ENCODE measurements around the gene CCDC200.
"Not testable (repeated sequence)": the region's sequence is repeated elsewhere in the genome, so short reads cannot be mapped to it uniquely, and the experiment has no call there.

The CCDC200 gene

DNA sequence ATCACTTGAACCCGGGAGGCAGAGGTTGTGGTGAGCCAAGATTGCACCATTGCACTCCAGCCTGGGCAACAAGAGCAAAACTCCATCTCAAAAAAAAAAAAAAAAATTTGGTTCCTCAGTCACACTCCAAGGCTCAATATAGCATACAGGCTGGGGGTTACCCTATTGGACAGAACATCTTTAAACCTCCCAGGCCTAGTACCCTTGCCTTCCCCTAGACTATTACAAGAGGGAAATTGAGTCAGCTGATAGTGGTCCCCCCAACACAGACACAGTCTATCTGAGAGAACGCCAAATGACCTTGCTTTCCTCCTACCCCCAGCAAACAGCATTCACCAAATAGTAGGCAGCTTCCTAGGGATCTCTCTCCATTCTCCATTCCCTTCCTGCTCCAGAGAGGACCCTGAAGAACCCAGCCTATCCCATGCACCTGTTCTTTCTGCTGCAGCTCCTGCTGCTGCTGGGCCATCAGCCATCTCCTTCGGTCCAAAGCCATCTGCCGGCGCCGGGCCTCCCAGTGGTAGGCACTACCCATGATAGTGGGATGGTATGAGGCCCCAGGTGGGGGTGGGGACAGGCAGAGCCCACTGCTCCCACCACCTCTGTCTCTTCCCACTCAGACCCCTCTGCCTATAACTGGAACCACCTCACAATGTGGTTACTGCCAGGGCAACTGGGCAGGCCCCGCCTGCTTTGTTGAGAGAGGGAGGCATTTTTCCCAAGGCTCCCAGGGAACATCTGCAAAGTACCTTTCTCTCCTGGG lies at the start of gene CCDC200:
CCDC200 (minus strand) TSS at position 604 of the 763 bp plus-strand sequence; CDS start at position 535, 69 bp downstream.
- not testable (repeated sequence) for H3K4me3 ChIP-seq (ENCODE audit: low read depth, low read length)

DNA sequence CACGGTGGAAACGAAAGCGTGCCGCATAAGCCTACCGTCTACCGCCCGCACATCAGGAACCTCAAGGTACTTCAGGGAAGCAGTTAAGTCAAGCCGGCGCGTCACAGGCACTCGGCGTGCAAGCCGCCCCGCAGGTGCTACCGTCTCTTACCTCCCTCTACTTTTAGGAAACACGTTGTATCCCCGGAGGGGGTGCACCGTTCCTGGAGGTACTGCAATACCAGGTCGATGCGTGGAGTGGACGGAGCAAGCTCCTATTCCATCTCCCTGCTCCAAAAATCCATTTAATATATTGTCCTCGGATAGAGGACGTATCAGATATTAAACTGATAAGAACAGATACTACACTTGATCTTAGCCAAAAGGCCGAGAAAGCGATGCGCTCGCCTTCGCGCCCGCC lies 44.5 kb upstream of the CCDC200 start:
- H3K4me3 ChIP-seq (ENCODE audit: low read depth, low read length), result not testable (repeated sequence)

DNA sequence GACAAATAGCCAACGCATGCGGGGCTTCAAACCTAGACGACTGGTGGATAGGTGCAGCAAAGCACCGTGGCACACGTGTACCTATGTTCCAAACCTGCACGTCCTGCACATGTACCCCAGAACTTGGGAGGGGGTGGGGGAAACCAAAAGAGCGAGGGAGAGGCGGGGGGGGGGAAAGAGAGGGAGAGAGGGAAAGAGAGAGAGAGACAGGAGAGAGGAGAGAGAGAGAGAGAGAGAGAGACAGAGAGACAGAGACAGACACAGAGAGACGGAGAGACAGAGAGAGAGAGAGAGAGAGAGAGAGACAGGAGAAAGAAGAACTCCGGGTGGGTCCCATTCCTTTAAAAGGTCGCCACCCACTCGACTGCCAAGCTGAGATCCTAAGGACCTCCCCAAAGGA lies 44.1 kb upstream of the CCDC200 start:
- not testable (repeated sequence) for H3K4me3 ChIP-seq (ENCODE audit: low read depth, low read length)

DNA sequence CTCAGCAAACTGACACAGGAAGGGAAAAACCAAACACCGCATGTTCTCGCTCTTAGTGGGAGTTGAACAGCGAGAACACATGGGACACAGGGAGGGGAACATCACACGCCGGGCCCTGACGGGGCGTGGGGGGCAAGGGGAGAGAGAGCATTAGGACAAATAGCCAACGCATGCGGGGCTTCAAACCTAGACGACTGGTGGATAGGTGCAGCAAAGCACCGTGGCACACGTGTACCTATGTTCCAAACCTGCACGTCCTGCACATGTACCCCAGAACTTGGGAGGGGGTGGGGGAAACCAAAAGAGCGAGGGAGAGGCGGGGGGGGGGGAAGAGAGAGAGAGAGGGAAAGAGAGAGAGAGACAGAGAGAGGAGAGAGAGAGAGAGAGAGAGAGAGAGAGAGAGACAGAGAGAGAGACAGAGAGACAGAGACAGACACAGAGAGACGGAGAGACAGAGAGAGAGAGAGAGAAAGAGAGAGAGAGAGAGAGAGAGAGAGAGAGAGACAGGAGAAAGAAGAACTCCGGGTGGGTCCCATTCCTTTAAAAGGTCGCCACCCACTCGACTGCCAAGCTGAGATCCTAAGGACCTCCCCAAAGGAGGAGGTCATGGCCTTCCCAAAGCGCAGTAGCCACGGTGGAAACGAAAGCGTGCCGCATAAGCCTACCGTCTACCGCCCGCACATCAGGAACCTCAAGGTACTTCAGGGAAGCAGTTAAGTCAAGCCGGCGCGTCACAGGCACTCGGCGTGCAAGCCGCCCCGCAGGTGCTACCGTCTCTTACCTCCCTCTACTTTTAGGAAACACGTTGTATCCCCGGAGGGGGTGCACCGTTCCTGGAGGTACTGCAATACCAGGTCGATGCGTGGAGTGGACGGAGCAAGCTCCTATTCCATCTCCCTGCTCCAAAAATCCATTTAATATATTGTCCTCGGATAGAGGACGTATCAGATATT lies 42.4 kb upstream of the CCDC200 start:
- H3K4me3 ChIP-seq (ENCODE audit: low read depth, low read length), result not testable (repeated sequence)

GRCh38 chr17:43246456-43246855 lies 18.0 kb upstream of the CCDC200 start:
- not testable (repeated sequence) for H3K4me3 ChIP-seq (ENCODE audit: low read depth, low read length)

GRCh38 chr17:43240596-43241352 lies 12.4 kb upstream of the CCDC200 start:
- not testable (repeated sequence) for H3K4me3 ChIP-seq (ENCODE audit: low read depth, low read length)

GRCh38 chr17:43239597-43239996 lies 11.2 kb upstream of the CCDC200 start:
- not testable (repeated sequence) for H3K4me3 ChIP-seq (ENCODE audit: low read depth, low read length)

GRCh38 chr17:43233877-43234276 lies 5.5 kb upstream of the CCDC200 start, which contains the start of gene RNU2-1:
RNU2-1 (minus strand) TSS chr17:43233977.
- H3K4me3 ChIP-seq (ENCODE audit: low read depth, low read length), result not testable (repeated sequence)

DNA sequence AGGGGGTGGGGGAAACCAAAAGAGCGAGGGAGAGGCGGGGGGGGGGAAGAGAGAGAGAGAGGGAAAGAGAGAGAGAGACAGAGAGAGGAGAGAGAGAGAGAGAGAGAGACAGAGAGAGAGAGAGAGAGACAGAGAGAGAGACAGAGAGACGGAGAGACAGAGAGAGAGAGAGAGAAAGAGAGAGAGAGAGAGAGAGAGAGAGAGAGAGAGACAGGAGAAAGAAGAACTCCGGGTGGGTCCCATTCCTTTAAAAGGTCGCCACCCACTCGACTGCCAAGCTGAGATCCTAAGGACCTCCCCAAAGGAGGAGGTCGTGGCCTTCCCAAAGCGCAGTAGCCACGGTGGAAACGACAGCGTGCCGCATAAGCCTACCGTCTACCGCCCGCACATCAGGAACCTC lies 4.8 kb upstream of the CCDC200 start:
- H3K4me3 ChIP-seq (ENCODE audit: low read depth, low read length), result not testable (repeated sequence)

- H3K4me3 ChIP-seq (ENCODE audit: low read depth, low read length), result not testable (repeated sequence)
Measured at GRCh38 chr17:43232021-43232699, 3.7 kb upstream of the CCDC200 start.

DNA sequence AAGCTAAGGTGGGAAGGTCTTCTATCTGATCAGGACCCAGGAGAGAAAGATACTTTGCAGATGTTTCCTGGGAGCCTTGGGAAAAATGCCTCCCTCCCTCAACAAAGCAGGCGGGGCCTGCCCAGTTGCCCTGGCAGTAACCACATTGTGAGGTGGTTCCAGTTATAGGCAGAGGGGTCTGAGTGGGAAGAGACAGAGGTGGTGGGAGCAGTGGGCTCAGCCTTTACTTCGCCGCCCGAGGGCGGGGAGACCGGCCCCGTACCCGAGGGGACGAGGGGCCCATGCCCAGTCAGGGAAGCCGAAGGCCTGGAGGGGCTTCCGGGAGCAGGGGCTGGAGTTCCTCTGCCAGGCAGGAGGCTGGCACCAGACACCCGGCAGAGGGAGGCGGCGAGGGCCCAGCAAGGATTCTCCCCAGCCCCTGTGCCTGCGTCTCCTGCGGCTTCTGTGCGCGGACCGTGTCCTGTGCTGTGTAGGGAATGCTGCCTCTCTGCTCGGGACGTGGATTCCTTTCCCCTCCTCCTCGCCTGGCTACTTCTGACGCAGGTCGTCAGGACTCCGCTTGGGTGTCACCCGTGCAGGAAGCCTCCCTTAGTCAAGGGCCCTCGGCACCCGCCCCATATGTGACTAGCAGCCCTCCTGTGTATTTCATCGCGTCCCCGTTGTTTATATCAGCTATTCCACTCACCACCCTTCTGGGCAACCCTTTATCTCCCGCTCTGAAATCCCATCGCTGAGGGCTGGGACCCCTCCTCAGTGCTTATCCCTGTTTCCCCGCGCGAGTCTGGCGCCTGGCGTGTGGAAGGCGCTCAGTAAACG lies 3.0 kb upstream of the CCDC200 start:
- H3K4me3 ChIP-seq (ENCODE audit: low read depth, low read length), result not testable (repeated sequence)

- no peak for TF ChIP-seq CTCF (IDR thresholded peaks at IDR 0.05; ENCODE audit: borderline replicate concordance, insufficient read depth, low read depth, low read length)
- H3K4me3 ChIP-seq (ENCODE audit: low read depth, low read length), result no peak overlapping the region
Measured at GRCh38 chr17:43226393-43226792, 2.0 kb downstream of the CCDC200 start.
